GM21381 (cell line): ENCODE data around the gene NRG2.

Experiments
- ATAC-seq: cut with Tn5 transposase; IDR thresholded peaks from one replicate; pipeline ENCODE4 v1.9.1; 2021; ENCODE audit warnings: mild to moderate bottlenecking, moderate library complexity; ENCODE audit not compliant: unreplicated experiment

The NRG2 gene

GRCh38 chr5:139844472-139845145, 198.5 kb downstream of the NRG2 start:
- ATAC-seq: peak; percentile 63

- no peak for ATAC-seq
Observed at GRCh38 chr5:139843991-139844390, 199.1 kb downstream of the NRG2 start.

GRCh38 chr5:139842321-139842720, 200.8 kb downstream of the NRG2 start:
- ATAC-seq: no peak

- ATAC-seq: no peak
Observed at GRCh38 chr5:139841549-139841948, 201.6 kb downstream of the NRG2 start.

GRCh38 chr5:139839918-139840317, 203.2 kb downstream of the NRG2 start:
- ATAC-seq: no peak

- ATAC-seq: no peak
Observed at GRCh38 chr5:139839232-139839815, 203.8 kb downstream of the NRG2 start.

GRCh38 chr5:139838381-139839197, 204.5 kb downstream of the NRG2 start:
- no peak for ATAC-seq

- ATAC-seq: no peak
Observed at GRCh38 chr5:139837711-139838380, 205.3 kb downstream of the NRG2 start.

GRCh38 chr5:139836469-139837208, 206.5 kb downstream of the NRG2 start:
- no peak for ATAC-seq

GRCh38 chr5:139835656-139836055, 207.4 kb downstream of the NRG2 start:
- no peak for ATAC-seq

- no peak for ATAC-seq
Observed at GRCh38 chr5:139833525-139833924, 209.6 kb downstream of the NRG2 start.

- ATAC-seq: no peak
Observed at GRCh38 chr5:139831624-139832023, 211.5 kb downstream of the NRG2 start.

- no peak for ATAC-seq
Observed at GRCh38 chr5:139829471-139829870, 213.6 kb downstream of the NRG2 start.

GRCh38 chr5:139828207-139828895, 214.7 kb downstream of the NRG2 start:
- ATAC-seq: no peak

- ATAC-seq: no peak
Observed at GRCh38 chr5:139825690-139826089, 217.4 kb downstream of the NRG2 start.

GRCh38 chr5:139823757-139824355, 219.2 kb downstream of the NRG2 start:
- no peak for ATAC-seq

- no peak for ATAC-seq
Observed at GRCh38 chr5:139822553-139823425, 220.3 kb downstream of the NRG2 start.

GRCh38 chr5:139821806-139822552, 221.1 kb downstream of the NRG2 start:
- no peak for ATAC-seq
